ENCODE measurements around the gene SCAMP3. TPM values are rescaled to one million over a fixed set of nuclear protein-coding genes. Genes with fewer than 3 reads are reported as not detected.

The SCAMP3 gene
- 10 to 100 TPM; 43.1 to 53.2 TPM for total RNA-seq
- long read RNA-seq, transcript SCAMP3-202 (8 exons, 1,537 nt) = minor isoform, 7 of 77 reads
- long read RNA-seq, transcript SCAMP3-201 (9 exons, 1,446 nt) = major isoform, 46 of 77 reads
- long read RNA-seq, partial matches to known transcripts = 12 of 77 reads
- long read RNA-seq, other reads (novel, unspliced or antisense) = 12 of 77 reads

GRCh38 chr1:155261852-155262673 is at the start of gene SCAMP3:
Gene SCAMP3 (minus strand): TSS chr1:155262360. CDS start chr1:155262151, 209 bp downstream.
- DNase-seq (peak; percentile 94 to 98), ATAC-seq (peak; percentile 96)
- intact Hi-C loops (cut with DNase I, micrococcal nuclease) = loop anchor here in 1 of 2 donors (10.0 kb wide), 1 partner anchor 63 kb away; the partner anchor contains the start of gene RUSC1

GRCh38 chr1:155309423-155310021 is 47.4 kb upstream of the SCAMP3 start:
- intact Hi-C loops (cut with DNase I, micrococcal nuclease) = no loop called here
- ATAC-seq = peak; percentile 29
- peak; percentile 46 to 69 for DNase-seq

DNA sequence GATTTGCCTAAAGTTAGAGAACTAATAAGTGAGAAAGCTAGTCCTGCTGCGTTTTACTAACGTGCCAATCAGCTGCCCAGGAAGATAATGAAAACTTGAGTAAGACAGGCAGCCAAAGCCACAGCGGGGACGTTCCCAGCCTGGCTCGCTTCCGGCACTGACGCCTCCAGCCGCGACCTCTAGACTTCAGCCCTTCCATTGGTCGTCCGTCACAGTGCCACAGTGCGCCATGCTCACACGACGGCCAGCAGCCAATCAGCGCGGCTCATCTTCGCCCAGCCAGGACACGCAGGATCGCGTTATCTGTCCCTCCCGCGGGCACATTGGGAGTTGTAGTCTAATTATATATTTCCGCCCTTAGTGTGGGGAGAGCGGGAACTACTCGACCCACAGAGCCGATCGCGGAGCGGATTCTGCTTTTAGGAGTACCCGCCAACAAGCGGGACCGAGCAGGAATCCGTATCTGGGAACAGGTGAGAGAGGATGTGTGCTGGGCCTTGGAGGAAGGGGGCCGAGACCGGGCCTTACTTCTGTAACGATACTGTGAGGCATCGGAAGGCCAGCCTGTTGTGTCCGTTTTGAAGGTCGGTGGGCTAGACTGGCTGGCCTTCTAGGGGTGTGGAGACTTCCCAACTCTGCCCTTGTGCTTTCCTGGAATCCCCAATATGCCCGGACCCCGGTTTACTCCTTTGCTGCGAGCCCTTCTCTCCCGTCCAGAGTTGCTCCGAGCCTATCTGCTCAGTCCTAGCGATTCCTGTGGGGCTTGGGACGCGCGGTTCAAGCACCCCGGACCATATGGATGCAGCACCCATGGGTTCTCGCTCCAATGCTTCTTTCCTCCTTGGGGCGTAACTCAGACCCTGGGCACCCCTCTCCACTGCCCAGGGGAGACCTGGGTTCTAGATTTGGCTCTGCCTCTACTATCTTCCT is 46.6 kb upstream of the SCAMP3 start, which contains the start of gene FDPS:
Gene FDPS, plus strand, starts transcription at position 374 of the 930 bp plus-strand sequence. CDS start 924 bp downstream, outside the sequence.
- ATAC-seq (peak; percentile 94), DNase-seq (peak; percentile 97 to 99)
- intact Hi-C loops (cut with DNase I, micrococcal nuclease) = no loop called here

DNA sequence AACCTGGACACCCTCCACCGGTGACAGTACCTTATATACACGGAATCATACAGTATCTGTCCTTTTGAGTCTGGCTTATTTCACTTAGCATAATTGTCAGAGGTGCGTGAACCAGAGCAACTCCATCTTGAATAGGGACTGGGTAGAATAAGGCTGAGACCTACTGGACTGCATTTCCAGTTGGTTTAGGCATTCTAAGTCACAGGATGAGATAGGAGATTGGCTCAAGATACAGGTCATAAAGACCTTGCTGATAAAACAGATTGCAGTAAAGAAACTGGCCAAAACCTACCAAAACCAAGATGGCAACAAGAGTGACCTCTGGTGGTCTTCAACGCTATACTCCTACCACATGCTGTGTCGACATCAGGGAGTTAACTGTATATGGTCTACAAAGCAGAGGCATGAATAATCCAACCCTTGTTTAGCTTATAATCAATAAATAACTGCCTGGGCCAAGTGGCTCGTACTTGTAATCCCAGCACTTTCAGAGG is 45.1 kb upstream of the SCAMP3 start:
- ATAC-seq = no peak
- intact Hi-C loops (cut with DNase I, micrococcal nuclease) = no loop called here
- DNase-seq = no peak

GRCh38 chr1:155305881-155306391 is 43.8 kb upstream of the SCAMP3 start:
- no peak for DNase-seq
- no peak for ATAC-seq
- intact Hi-C loops (cut with DNase I, micrococcal nuclease) = no loop called here

- DNase-seq = no peak
- no peak for ATAC-seq
- intact Hi-C loops (cut with DNase I, micrococcal nuclease) = no loop called here
These were observed 42.5 kb upstream of the SCAMP3 start for GRCh38 chr1:155304558-155305063.

DNA sequence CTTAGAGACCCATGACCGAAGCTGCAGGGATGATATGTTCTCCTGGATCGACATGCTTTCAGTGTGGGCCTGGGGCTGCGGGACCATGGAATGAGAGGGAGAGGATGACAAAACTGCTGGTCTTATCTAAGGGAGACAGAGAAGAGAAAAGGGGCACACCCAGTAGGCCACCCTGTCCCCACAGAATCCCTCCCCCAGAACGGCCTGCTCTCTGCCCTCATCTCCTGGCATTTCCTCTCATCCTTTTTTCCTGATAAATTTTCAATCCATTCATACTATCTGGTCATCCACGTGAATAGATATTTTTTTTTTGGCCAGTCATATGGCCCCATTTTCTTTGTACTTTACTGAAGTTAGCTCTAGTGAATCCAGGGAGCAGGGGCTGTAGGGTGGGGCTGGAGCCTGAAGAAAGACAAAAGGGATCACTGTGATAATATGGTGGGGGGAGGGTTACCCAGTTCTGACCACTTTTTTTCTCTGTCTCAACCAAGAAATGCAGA is 39.2 kb upstream of the SCAMP3 start, which contains the start of gene PKLR:
Gene PKLR, minus strand, starts transcription at position 97 of the 500 bp plus-strand sequence. Its CDS starts 43 bp downstream, at position 54.
- ATAC-seq = no peak
- no peak for DNase-seq
- intact Hi-C loops (cut with DNase I, micrococcal nuclease) = no loop called here

GRCh38 chr1:155300553-155301329 is 38.6 kb upstream of the SCAMP3 start:
- ATAC-seq = peak; percentile 89
- DNase-seq = peak in 1 of 2 donors; percentile 40

GRCh38 chr1:155300024-155300423 is 37.9 kb upstream of the SCAMP3 start:
- no peak for DNase-seq
- no peak for ATAC-seq
- intact Hi-C loops (cut with DNase I, micrococcal nuclease) = no loop called here

More at GRCh38 chr1:155300553-155301329, 38.6 kb upstream of the SCAMP3 start:
- intact Hi-C loops (cut with DNase I, micrococcal nuclease) = no loop called here

DNA sequence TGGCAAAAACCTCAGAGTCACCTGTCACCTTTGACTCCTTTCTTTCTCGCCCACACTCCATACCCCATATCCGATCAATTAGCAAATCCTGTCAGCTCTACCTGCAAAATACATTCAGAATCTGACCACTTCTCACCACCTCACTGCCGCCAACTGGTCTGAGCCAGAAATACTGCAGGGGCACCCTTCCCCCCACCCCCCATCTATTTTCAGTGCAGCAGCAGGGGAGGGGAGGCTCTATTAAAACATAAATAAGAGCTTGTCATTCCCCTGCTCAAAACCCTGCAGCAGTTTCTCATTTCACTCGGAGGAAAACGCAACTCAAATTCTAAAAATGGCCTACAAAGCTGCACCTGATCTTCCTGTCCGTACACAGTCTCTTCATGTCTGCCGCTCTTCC is 35.2 kb upstream of the SCAMP3 start:
- intact Hi-C loops (cut with DNase I, micrococcal nuclease) = no loop called here
- no peak for ATAC-seq

DNA sequence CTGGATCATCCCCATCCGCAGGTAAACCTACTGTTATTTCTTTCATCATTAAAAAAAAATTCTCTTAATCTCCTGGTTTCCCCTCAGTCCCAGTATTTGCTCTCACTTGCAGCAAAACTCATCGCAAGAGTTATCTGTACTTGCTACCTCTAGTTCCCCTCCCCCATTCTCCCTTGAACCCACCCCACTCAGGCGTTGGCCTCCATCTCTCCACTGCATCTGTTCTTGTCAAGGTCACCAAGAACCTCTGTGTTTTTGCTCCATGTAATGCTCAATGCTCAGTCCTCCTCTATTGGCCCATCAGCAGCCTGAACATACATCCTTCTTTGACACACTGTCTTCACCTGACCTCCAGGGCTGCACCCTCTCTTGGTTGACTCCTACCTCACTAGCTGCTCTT is 34.5 kb upstream of the SCAMP3 start:
- ATAC-seq (no peak), DNase-seq (no peak)
- intact Hi-C loops (cut with DNase I, micrococcal nuclease) = no loop called here

More for the DNA sequence above, 35.2 kb upstream of the SCAMP3 start:
- no peak for DNase-seq

- intact Hi-C loops (cut with DNase I, micrococcal nuclease) = no loop called here
- DNase-seq (no peak), ATAC-seq (no peak)
These were observed 33.7 kb upstream of the SCAMP3 start for GRCh38 chr1:155295942-155296267.

GRCh38 chr1:155295183-155295941 is 33.2 kb upstream of the SCAMP3 start:
- ATAC-seq = peak; percentile 68
- no peak for DNase-seq
- intact Hi-C loops (cut with DNase I, micrococcal nuclease) = no loop called here

DNA sequence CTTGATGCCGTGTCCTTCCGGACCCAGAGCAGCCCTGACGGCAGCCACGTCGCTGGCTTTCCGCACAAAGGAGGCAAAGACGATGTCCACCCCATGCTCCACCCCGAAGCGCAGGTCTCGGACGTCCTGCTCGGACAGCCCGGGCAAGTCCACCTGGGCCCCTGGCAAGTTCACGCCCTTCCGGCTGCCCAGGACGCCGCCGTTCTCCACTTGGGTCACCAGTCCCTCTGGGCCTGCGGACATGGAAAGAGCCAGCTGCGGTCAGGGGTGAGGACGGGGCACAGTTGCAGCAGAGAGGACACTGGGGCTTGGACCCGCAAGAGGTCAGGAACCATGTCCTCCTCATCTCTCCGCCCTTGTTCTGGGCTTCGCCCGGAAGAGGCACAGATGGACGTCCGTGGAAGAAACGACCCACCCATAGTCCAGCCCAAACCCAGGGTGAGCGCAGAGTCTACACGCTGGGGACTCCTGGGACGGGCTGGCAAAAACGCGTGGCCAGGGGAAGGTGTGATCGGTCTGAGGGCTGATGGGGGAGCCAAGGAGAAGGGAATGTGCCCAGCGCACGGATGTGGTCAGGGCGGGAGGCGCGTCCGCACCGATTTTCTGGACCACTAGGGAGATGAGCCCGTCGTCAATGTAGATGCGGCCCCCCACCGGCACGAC is 32.5 kb upstream of the SCAMP3 start:
- ATAC-seq (no peak), DNase-seq (no peak)
- intact Hi-C loops (cut with DNase I, micrococcal nuclease) = no loop called here

- intact Hi-C loops (cut with DNase I, micrococcal nuclease) = no loop called here
- no peak for ATAC-seq
These were observed 31.1 kb upstream of the SCAMP3 start for GRCh38 chr1:155293086-155293749.

More at GRCh38 chr1:155293086-155293749, 31.1 kb upstream of the SCAMP3 start:
- DNase-seq = no peak
